HFF-Myc (cell line): ENCODE data around the gene PHF21A.

Experiments used
- DNase-seq: peaks from one replicate; pipeline ENCODE4 v3.0.0-alpha.2; 2011; ENCODE audit warnings: low read depth; ENCODE audit errors: extremely low read depth
- H3K4me3 ChIP-seq: replicated peaks from 2 replicates; pipeline ENCODE4 v1.5.1; 2011; ENCODE audit warnings: low read depth, mild to moderate bottlenecking, control low read depth, low read length
- TF ChIP-seq, protein P1 (sequence below): IDR thresholded peaks from 2 replicates; pipeline ENCODE4 v1.5.1; 2012; ENCODE audit warnings: mild to moderate bottlenecking, low read depth, low read length, control low read depth; ENCODE audit errors: missing control alignments

PHF21A gene

DNA sequence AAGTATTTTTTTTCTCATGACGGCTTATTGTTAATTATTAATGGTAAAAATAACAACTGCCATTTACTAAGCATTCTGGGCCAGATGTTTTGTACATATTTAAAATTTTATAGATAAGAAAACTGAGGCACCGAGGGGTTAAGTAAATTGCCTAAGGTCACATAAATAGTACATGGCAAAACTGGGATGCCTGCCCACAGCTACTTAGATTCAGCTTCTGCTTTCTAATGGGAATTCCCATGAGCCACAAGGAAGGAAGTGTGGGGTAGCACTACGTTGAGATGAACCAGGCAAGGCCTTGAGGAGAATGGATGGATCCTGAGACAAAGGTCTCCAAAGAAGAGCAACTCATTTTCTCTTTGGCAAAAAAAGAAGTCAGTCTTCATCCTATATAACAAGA, 11.9 kb upstream of the PHF21A start:
- TF ChIP-seq, protein P1, sequence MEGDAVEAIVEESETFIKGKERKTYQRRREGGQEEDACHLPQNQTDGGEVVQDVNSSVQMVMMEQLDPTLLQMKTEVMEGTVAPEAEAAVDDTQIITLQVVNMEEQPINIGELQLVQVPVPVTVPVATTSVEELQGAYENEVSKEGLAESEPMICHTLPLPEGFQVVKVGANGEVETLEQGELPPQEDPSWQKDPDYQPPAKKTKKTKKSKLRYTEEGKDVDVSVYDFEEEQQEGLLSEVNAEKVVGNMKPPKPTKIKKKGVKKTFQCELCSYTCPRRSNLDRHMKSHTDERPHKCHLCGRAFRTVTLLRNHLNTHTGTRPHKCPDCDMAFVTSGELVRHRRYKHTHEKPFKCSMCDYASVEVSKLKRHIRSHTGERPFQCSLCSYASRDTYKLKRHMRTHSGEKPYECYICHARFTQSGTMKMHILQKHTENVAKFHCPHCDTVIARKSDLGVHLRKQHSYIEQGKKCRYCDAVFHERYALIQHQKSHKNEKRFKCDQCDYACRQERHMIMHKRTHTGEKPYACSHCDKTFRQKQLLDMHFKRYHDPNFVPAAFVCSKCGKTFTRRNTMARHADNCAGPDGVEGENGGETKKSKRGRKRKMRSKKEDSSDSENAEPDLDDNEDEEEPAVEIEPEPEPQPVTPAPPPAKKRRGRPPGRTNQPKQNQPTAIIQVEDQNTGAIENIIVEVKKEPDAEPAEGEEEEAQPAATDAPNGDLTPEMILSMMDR: no peak
- no peak overlapping the region for H3K4me3 ChIP-seq
- DNase-seq: no peak

DNA sequence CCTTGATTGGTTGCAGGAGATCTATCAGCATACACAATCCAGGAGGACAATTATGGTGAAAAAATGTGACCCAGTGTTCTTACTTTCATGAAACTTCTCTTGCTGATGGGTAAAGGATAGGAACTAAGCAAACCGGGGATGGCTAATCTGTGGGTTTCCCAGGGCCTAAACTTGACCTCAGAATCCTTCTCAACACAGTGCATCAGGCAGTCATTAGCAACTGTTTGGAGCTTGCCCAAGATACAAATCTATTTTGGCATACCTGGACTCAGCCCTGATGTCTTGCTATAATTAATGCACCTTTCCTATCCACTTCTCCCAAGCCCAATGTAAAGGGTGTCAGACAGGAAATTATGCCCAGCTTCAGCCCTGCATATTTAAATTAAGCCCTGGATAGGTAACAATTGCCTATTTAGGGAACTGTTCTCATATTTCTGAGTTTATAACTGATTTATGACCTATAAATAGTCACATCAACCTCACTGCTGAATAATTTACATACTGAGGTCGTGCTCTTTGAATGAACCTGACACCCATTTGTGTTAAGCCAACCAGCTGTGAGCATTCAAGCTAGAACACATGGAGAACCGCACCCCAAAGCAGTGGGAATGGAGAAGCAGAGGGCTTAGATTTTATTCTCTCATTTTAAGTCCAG, 9.2 kb upstream of the PHF21A start:
- TF ChIP-seq, protein P1: no peak
- H3K4me3 ChIP-seq: no peak overlapping the region
- no peak for DNase-seq

DNA sequence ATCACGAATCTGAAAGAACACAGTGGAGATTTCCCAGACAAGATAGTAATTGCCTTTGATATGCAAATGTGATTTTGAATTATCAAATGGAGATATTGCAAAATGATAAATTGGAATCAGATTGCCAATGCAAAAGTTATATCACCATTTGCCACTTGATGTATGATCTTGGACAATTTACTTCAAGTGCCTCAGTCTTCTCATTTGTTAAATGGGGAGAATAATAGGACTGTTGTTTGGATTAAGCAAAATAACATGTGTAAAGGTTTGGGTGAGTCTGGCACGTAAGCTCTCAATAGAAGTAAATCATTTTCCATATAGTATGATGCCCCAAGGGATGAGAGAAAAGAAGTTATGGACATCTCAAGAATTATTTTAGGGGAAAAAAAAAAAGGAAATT, 7.9 kb upstream of the PHF21A start:
- TF ChIP-seq, protein P1: no peak
- no peak for DNase-seq
- no peak overlapping the region for H3K4me3 ChIP-seq

DNA sequence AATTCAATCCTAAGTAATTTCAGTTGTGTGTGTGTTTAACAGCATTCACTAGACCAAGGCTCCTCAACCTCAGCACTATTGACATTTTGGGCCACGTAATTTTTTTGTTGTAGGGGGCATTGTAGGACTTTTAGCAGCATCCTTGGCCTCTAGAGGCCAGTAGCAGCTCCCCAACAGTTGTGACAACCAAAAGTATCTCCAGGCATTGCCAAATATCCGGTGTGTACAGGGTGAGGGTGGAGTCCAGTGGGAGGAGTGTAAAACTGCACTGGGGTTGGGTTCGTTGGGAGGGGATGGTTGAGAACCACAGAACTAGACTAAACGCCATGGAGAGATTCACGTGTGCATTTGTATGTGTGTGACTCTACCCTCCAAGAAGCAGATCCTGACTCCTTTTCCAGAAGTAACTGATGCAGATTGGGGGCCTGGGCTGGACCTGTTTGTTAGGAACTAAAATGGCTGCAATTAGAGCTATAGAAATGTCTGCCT, 5.9 kb upstream of the PHF21A start:
- TF ChIP-seq, protein P1: peak; percentile 72
- DNase-seq: peak; percentile 76
- no peak overlapping the region for H3K4me3 ChIP-seq

DNA sequence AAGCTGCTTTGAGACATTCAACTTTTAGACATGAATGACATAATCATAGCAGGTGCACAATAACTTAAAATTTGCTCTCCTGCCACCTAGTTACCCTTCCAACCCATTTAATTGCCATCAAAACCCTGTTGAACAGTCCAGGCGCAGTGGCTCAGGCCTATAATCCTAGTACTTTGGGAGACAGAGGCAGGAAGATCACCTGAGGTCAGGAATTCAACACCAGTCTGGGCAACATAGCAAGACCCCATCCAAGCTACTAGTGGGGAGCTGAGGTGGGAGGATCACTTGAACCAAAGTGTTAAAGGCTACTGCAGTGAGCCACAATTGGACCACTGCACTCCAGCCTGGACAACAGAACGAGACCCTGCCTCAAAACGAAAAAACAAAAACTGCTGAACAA, 4.0 kb upstream of the PHF21A start:
- TF ChIP-seq, protein P1: no peak
- no peak for DNase-seq
- no peak overlapping the region for H3K4me3 ChIP-seq

DNA sequence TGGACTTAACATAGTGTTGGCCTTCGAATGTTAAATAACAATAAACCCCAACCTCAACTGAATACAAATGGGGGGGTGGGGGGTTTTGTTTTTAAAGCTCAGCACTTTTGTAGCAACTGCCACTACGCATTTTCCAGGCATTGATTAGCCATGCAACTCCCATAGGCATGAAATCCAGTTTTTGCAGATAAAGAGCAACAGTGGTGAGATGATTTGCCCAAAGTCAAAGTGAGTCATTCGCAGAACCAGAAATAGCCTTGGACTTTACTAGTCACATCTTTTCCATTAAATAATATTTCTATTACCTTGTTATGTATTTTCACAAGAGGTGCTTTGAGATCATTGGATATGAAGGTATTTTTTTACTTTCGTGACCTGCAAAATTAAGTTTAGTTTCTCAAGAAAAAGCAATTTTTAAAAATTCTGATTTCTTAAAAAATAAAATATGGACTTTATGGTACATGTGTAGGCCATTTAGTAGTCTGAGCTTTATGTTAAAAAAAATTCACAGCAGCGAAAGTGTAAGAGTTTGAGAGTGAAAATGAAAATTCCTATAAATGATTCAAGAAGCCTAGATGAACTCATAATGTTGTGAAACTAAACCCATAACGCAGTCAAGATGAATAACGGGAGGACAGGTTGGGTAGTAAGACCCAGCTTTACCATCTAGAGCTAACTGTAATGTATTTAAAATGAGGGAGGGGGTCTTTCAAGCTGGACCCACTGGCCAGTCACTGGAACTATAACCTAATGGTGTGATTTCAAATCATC, 1.9 kb upstream of the PHF21A start:
- TF ChIP-seq, protein P1: no peak
- no peak for DNase-seq
- peak overlapping the region; percentile 63 for H3K4me3 ChIP-seq
